Measurements from ENCODE around the gene RNASE8. TPM values are rescaled to one million over a fixed set of nuclear protein-coding genes. Genes with fewer than 3 reads are reported as not detected.

Gene RNASE8
- total and polyA plus RNA-seq, 4 experiments from 2014 or later, result not detected

DNA sequence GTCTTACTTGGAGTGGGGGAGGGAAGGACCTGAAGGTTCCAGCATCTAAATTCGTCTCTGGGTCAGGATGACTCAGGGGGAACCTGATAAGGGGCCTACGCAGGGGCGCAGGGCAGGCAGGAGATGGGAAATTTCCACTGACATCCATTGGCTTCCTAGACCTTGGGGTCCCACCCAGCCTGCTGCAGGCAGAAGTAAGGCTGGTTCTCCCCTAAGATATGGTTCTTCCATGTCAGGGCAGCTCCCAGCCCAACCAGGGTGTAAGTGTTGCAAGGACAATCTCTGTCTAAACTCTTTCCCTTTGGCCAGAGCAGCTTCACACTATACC lies 30.7 kb upstream of the RNASE8 start:
- H3K27ac Mint-ChIP-seq, result peak overlapping the region in 6 of 7 donors; percentile 4 to 78 (median 63)
- peaks cover 0 to 2% (median 0%) of the 10 kb centered on the region in 8 donors for H3K9me3 Mint-ChIP-seq
- H3K4me3 ChIP-seq (ENCODE audit: low read length in 2 of 2), result no peak overlapping the region
- H3K4me1 Mint-ChIP-seq, result peaks cover 12 to 32% (median 22%) of the 10 kb centered on the region in 4 donors
- H3K4me3 Mint-ChIP-seq, result peak overlapping the region in 6 of 8 donors; percentile 1 to 76 (median 32)
- H3K4me1 ChIP-seq (ENCODE audit: insufficient read depth, low read length), result peaks cover 20% of the 10 kb centered on the region
- H3K36me3 Mint-ChIP-seq, result peaks cover 3 to 6% of the 10 kb centered on the region in 2 donors
- CTCF ChIA-PET (ENCODE audit: partially characterized antibody), result interaction anchor here (1.6 kb wide), 1 partner anchor 65 kb away, joined by 5 read pairs; no protein-coding TSS in a partner anchor
- no peak overlapping the region for H3K27ac ChIP-seq (ENCODE audit: low read depth, low read length)
- no peaks in the 10 kb centered on the region for H3K36me3 ChIP-seq (ENCODE audit: insufficient read depth, low read length)
- no peaks in the 10 kb centered on the region for H3K27me3 ChIP-seq (ENCODE audit: insufficient read depth, low read length)
- POLR2A ChIA-PET (ENCODE audit: partially characterized antibody), result no interaction called here
- intact Hi-C loops (cut with micrococcal nuclease), result no loop called here
- no peak for DNase-seq
- no peaks in the 10 kb centered on the region for H3K9me3 ChIP-seq (ENCODE audit: control insufficient read depth in 1 of 2, low read length in 2 of 2)
- peaks cover 0 to 1% of the 10 kb centered on the region in 2 donors for H3K27me3 Mint-ChIP-seq

DNA sequence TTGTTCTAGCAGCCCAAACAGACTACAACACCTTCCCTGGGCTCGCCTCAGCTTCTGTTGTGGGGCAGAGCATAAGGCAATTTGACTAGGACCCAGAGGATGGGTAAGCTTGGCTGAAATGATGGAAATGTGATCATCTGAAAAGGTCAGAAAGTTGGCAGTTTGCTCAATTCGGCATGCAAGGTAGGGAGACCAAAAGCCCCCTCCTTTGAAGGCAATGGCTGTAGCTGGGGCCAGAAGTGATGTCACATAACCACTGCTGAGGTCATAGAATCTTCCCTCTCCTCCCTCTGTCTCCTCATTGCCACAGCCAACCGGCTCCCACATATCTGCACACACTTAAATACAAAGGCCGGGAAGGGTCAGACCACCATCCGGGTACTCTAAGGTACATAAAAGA lies 27.7 kb upstream of the RNASE8 start, which contains the start of gene TPPP2:
TPPP2 (plus strand) TSS at position 301 of the 400 bp plus-strand sequence. CDS start 365 bp downstream, outside the sequence.
- no peak within 1 kb of the TSS for H3K27ac ChIP-seq (ENCODE audit: low read depth, low read length)
- no peak for DNase-seq
- peak within 1 kb of the TSS in 1 of 7 donors; percentile 60 for H3K27ac Mint-ChIP-seq
- no peaks in the 10 kb centered on the region for H3K36me3 ChIP-seq (ENCODE audit: insufficient read depth, low read length)
- no peaks in the 10 kb centered on the region for H3K4me1 ChIP-seq (ENCODE audit: insufficient read depth, low read length)
- no peaks in the 10 kb centered on the region for H3K27me3 ChIP-seq (ENCODE audit: insufficient read depth, low read length)
- H3K27me3 Mint-ChIP-seq, result peaks cover 1 to 3% of the 10 kb centered on the region in 2 donors
- ChIA-PET CTCF (ENCODE audit: partially characterized antibody) (interaction anchor here (10.7 kb wide), 1 partner anchor 14 kb away, joined by 138 read pairs; no protein-coding TSS in a partner anchor), POLR2A (ENCODE audit: partially characterized antibody) (interaction anchor here (1.1 kb wide), 1 partner anchor 8 kb away, joined by 3 read pairs; no protein-coding TSS in a partner anchor)
- peaks cover 0 to 2% (median 0%) of the 10 kb centered on the region in 8 donors for H3K9me3 Mint-ChIP-seq
- H3K4me1 Mint-ChIP-seq, result peaks cover 0 to 5% (median 2%) of the 10 kb centered on the region in 4 donors
- H3K4me3 ChIP-seq (ENCODE audit: low read length in 2 of 2), result no peak within 1 kb of the TSS
- intact Hi-C loops (cut with micrococcal nuclease), result no loop called here
- H3K9me3 ChIP-seq (ENCODE audit: control insufficient read depth in 1 of 2, low read length in 2 of 2), result no peaks in the 10 kb centered on the region
- no peak within 1 kb of the TSS for H3K4me3 Mint-ChIP-seq
- peaks cover 0 to 2% of the 10 kb centered on the region in 2 donors for H3K36me3 Mint-ChIP-seq

DNA sequence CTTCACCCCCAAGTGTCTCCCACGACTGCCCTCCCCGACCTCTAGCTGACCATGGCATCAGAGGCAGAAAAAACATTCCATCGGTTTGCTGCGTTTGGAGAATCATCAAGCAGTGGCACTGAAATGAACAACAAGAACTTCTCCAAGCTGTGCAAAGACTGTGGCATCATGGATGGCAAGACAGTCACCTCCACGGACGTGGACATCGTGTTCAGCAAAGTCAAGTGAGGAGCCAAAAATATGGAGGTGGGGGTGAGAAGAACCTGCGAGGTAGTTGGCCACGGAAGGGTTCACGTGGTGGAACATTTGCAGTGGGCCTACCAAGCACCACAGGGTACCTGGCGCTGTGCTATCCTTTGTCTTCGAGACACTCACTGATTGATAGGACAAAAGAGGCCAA lies 27.1 kb upstream of the RNASE8 start:
- Histone ChIP-seq H3K27me3 (ENCODE audit: insufficient read depth, low read length) (no peaks in the 10 kb centered on the region), H3K4me3 (ENCODE audit: low read length in 2 of 2) (no peak overlapping the region), H3K4me1 (ENCODE audit: insufficient read depth, low read length) (no peaks in the 10 kb centered on the region), H3K27ac (ENCODE audit: low read depth, low read length) (no peak overlapping the region), H3K9me3 (ENCODE audit: control insufficient read depth in 1 of 2, low read length in 2 of 2) (no peaks in the 10 kb centered on the region), H3K36me3 (ENCODE audit: insufficient read depth, low read length) (no peaks in the 10 kb centered on the region)
- H3K36me3 Mint-ChIP-seq, result no peaks in the 10 kb centered on the region
- CTCF ChIA-PET (ENCODE audit: partially characterized antibody), result interaction anchor here (10.7 kb wide), 1 partner anchor 15 kb away, joined by 138 read pairs; no protein-coding TSS in a partner anchor
- peak overlapping the region in 1 of 7 donors; percentile 60 for H3K27ac Mint-ChIP-seq
- intact Hi-C loops (cut with micrococcal nuclease), result no loop called here
- no peak for DNase-seq
- POLR2A ChIA-PET (ENCODE audit: partially characterized antibody), result interaction anchor here (1.1 kb wide), 1 partner anchor 9 kb away, joined by 3 read pairs; no protein-coding TSS in a partner anchor
- H3K4me3 Mint-ChIP-seq, result no peak overlapping the region
- peaks cover 0 to 2% (median 0%) of the 10 kb centered on the region in 8 donors for H3K9me3 Mint-ChIP-seq
- peaks cover 0 to 5% (median 2%) of the 10 kb centered on the region in 4 donors for H3K4me1 Mint-ChIP-seq
- H3K27me3 Mint-ChIP-seq, result peaks cover 1 to 3% of the 10 kb centered on the region in 2 donors

DNA sequence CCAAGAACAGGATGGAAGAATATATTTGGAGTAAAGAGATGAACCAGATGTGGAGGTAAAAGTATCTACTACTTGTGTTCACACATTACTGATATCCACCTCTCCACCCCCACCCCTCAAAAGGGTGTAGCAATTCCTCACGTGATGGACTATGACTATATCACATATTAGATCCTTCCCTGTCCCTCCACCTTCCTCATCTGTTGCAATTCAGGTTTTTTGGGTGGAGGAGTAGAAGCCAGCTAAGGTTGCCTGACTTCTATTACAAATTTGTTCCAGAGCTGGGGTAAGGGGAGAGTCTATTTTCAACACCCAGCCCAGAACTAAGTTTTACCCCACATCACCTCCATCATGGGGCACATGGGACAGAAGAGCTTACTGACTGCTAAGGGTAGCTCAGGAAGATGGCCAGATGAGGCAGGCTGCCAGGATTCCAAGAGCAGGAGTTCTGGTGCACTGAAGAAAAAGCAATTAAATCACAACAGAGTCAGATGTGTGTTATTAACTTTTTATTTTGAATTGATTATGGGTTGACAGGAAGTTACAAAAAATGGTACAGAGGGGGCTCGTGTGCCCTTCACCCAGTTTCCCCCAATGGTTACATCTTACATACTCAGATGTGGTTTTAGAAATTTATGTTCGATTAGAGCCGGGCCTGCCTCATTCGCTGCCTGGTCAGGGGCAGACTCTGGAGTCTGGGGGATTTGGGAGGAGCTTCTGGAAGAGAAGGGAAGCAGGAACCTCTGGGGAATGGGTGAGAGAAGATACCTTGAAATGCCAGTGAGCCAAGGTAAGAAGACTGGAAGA lies 25.1 kb upstream of the RNASE8 start:
- POLR2A ChIA-PET (ENCODE audit: partially characterized antibody), result interaction anchor here (0.6 kb wide), 1 partner anchor 83 kb away, joined by 3 read pairs; no protein-coding TSS in a partner anchor
- no peaks in the 10 kb centered on the region for H3K4me1 Mint-ChIP-seq
- Histone ChIP-seq H3K4me3 (ENCODE audit: low read length in 2 of 2) (no peak overlapping the region), H3K4me1 (ENCODE audit: insufficient read depth, low read length) (no peaks in the 10 kb centered on the region), H3K36me3 (ENCODE audit: insufficient read depth, low read length) (no peaks in the 10 kb centered on the region), H3K27ac (ENCODE audit: low read depth, low read length) (no peak overlapping the region), H3K27me3 (ENCODE audit: insufficient read depth, low read length) (no peaks in the 10 kb centered on the region), H3K9me3 (ENCODE audit: control insufficient read depth in 1 of 2, low read length in 2 of 2) (no peaks in the 10 kb centered on the region)
- no peak for DNase-seq
- H3K27me3 Mint-ChIP-seq, result peaks cover 1 to 3% of the 10 kb centered on the region in 2 donors
- CTCF ChIA-PET (ENCODE audit: partially characterized antibody), result interaction anchor here (1.4 to 10.7 kb wide), 7 partner anchors 8 to 72 kb away, joined by 3 to 138 read pairs (median 7); no protein-coding TSS in a partner anchor
- H3K4me3 Mint-ChIP-seq, result no peak overlapping the region
- H3K36me3 Mint-ChIP-seq, result no peaks in the 10 kb centered on the region
- intact Hi-C loops (cut with micrococcal nuclease), result no loop called here
- H3K9me3 Mint-ChIP-seq, result peaks cover 0 to 2% (median 0%) of the 10 kb centered on the region in 8 donors
- no peak overlapping the region for H3K27ac Mint-ChIP-seq

DNA sequence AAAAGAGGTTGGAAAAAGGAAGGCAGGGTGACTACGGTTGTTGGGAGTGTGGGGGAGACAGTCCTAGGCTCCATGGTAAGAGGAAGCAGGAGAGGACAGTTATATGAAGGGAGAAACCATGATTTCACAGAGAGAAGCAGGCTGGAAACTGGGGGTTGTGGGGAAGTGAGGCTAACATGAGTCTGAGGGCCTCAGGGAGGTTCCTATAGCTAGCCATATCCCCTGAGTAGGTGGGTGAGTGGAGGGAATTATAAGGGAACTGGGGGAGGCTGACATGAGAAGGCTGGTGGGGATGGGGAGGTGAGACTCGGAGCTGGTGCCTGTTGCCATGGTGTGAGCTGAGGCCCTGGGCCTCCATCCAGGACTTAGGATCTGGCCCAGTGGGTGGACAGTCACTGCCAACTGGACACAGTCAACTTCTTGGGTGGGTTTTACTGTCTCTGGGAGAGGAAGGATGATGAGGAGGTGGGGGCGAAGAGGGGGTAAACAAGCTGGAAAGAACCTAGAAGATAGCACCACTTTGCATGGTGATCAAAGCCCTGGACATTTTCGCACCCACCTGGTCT lies 24.4 kb upstream of the RNASE8 start:
- intact Hi-C loops (cut with micrococcal nuclease), result no loop called here
- no peaks in the 10 kb centered on the region for H3K27me3 ChIP-seq (ENCODE audit: insufficient read depth, low read length)
- no peaks in the 10 kb centered on the region for H3K36me3 Mint-ChIP-seq
- H3K4me3 ChIP-seq (ENCODE audit: low read length in 2 of 2), result no peak overlapping the region
- no peak overlapping the region for H3K4me3 Mint-ChIP-seq
- ChIA-PET CTCF (ENCODE audit: partially characterized antibody) (interaction anchor here (1.3 to 10.7 kb wide), 6 partner anchors 10 to 71 kb away, joined by 3 to 138 read pairs (median 8); no protein-coding TSS in a partner anchor), POLR2A (ENCODE audit: partially characterized antibody) (no interaction called here)
- H3K9me3 ChIP-seq (ENCODE audit: control insufficient read depth in 1 of 2, low read length in 2 of 2), result no peaks in the 10 kb centered on the region
- H3K27ac ChIP-seq (ENCODE audit: low read depth, low read length), result no peak overlapping the region
- H3K36me3 ChIP-seq (ENCODE audit: insufficient read depth, low read length), result no peaks in the 10 kb centered on the region
- no peaks in the 10 kb centered on the region for H3K4me1 Mint-ChIP-seq
- DNase-seq, result no peak
- H3K9me3 Mint-ChIP-seq, result peaks cover 0 to 2% (median 0%) of the 10 kb centered on the region in 8 donors
- H3K27ac Mint-ChIP-seq, result peak overlapping the region in 1 of 7 donors; percentile 74
- H3K27me3 Mint-ChIP-seq, result peaks cover 1 to 3% of the 10 kb centered on the region in 2 donors
- no peaks in the 10 kb centered on the region for H3K4me1 ChIP-seq (ENCODE audit: insufficient read depth, low read length)

DNA sequence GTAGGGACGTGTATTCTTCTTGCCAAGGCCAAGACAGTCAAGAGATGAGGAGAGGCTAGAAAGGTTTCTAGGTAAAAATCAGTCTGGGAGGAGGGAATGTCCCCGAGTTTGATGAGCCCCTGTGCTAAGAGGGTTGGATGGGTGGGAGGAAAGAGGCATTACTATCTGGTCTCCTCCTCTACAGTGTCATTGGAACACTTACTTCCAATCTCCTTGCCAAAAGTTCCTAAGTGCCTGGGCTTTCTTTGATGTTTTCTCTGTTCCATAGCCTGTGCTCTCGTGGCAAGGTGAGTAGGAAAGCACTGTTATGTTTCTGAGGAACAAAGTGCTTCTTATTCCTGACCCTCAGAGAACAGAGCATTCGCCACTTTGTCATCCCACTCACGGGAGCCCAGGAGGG lies 22.9 kb upstream of the RNASE8 start, which contains the start of gene RNASE13:
RNASE13 (minus strand) TSS at position 101 of the 400 bp plus-strand sequence. CDS start 519 bp downstream, outside the sequence.
- Mint-ChIP-seq H3K4me1 (no peaks in the 10 kb centered on the region), H3K27ac (no peak within 1 kb of the TSS)

More for the DNA sequence above, 22.9 kb upstream of the RNASE8 start, which contains the start of gene RNASE13:
- Mint-ChIP-seq H3K27me3 (peaks cover 1 to 3% of the 10 kb centered on the region in 2 donors), H3K9me3 (peaks cover 0 to 2% (median 0%) of the 10 kb centered on the region in 8 donors), H3K36me3 (no peaks in the 10 kb centered on the region), H3K4me3 (no peak within 1 kb of the TSS)
- no peak within 1 kb of the TSS for H3K27ac ChIP-seq (ENCODE audit: low read depth, low read length)
- ChIA-PET POLR2A (ENCODE audit: partially characterized antibody) (no interaction called here), CTCF (ENCODE audit: partially characterized antibody) (interaction anchor here (1.0 to 10.7 kb wide), 6 partner anchors 9 to 70 kb away, joined by 3 to 138 read pairs (median 6); no protein-coding TSS in a partner anchor)
- no peak for DNase-seq
- H3K4me3 ChIP-seq (ENCODE audit: low read length in 2 of 2), result no peak within 1 kb of the TSS
- no peaks in the 10 kb centered on the region for H3K36me3 ChIP-seq (ENCODE audit: insufficient read depth, low read length)
- no peaks in the 10 kb centered on the region for H3K9me3 ChIP-seq (ENCODE audit: control insufficient read depth in 1 of 2, low read length in 2 of 2)
- intact Hi-C loops (cut with micrococcal nuclease), result no loop called here
- no peaks in the 10 kb centered on the region for H3K4me1 ChIP-seq (ENCODE audit: insufficient read depth, low read length)
- no peaks in the 10 kb centered on the region for H3K27me3 ChIP-seq (ENCODE audit: insufficient read depth, low read length)

Data from CD4-positive, alpha-beta memory T cell (primary cell).